Peyer's patch (tissue), 4 donors: ENCODE results near the gene GTSE1. TPM values are rescaled to one million over a fixed set of nuclear protein-coding genes. Genes with fewer than 3 reads are reported as not detected.

Experiments
- DNase-seq, 3 donors: peaks; one replicate each; pipeline ENCODE4 v3.0.0-alpha.2; 2017 to 2019
- H3K27ac ChIP-seq, 4 donors: fragments of 200-600 bp; sonication (generic); one replicate each; pipeline ENCODE4 v1.5.1; 2016 to 2019
- H3K27me3 ChIP-seq, 2 donors: fragments of 200-600 bp; sonication (generic); one replicate each; pipeline ENCODE4 v1.5.1; 2019
- H3K36me3 ChIP-seq, 3 donors: fragments of 200-600 bp; sonication (generic); one replicate each; pipeline ENCODE4 v1.5.1; 2016 to 2019
- H3K4me1 ChIP-seq, 4 donors: fragments of 200-600 bp; sonication (generic); one replicate each; pipeline ENCODE4 v1.5.1; 2016 to 2019
- H3K4me3 ChIP-seq, 4 donors: fragments of 200-600 bp; sonication (generic); 1 replicate in 3 of 4; 2 replicates in 1 of 4; pipeline ENCODE4 v1.5.1; 2016 to 2019; ENCODE audit warnings: mild to moderate bottlenecking in 1 of 4
- H3K9me3 ChIP-seq, 4 donors: fragments of 200-600 bp; sonication (generic); one replicate each; pipeline ENCODE4 v1.5.1; 2016 to 2019; ENCODE audit warnings: mild to moderate bottlenecking in 1 of 4
- CTCF ChIP-seq, 6 experiments: fragments of 450-650 bp in 4 of 6; fragments of 200-600 bp in 2 of 6; sonication (generic) in 1 of 6; IDR thresholded peaks; one replicate each; pipeline ENCODE4 v1.5.1; 2017 to 2019; ENCODE audit warnings: antibody characterized with exemption in 6 of 6, mild to moderate bottlenecking in 3 of 6, moderate library complexity in 1 of 6
- POLR2A ChIP-seq, 2 donors: fragments of 450-650 bp; IDR thresholded peaks; one replicate each; pipeline ENCODE4 v1.5.1; 2017; ENCODE audit warnings: antibody characterized with exemption in 2 of 2, mild to moderate bottlenecking in 2 of 2, moderate library complexity in 2 of 2
- total RNA-seq, 4 donors: library from RNA; depleted of rRNA; stranded (reverse); fragments of >200 nt; gene quantifications; one replicate each; pipeline ENCODE4 v1.1.0, GENCODE V29; 2016

The GTSE1 gene
- total RNA-seq, 4 donors from 2014 or later = 2.3 to 14.9 (median 5.9) TPM

GRCh38 chr22:46359362-46359761 is 62.7 kb downstream of the GTSE1 start:
- TF ChIP-seq CTCF (IDR thresholded peaks at IDR 0.05) (no peak), POLR2A (IDR thresholded peaks at IDR 0.05) (no peak)
- Histone ChIP-seq H3K4me3 (no peak overlapping the region), H3K27me3 (no peaks in the 10 kb centered on the region), H3K9me3 (no peaks in the 10 kb centered on the region), H3K27ac (no peak overlapping the region), H3K4me1 (no peaks in the 10 kb centered on the region), H3K36me3 (peaks cover 0 to 27% (median 0%) of the 10 kb centered on the region in 3 donors)
- DNase-seq = no peak

- Histone ChIP-seq H3K27me3 (no peaks in the 10 kb centered on the region), H3K36me3 (peaks cover 0 to 20% (median 0%) of the 10 kb centered on the region in 3 donors), H3K4me1 (no peaks in the 10 kb centered on the region), H3K27ac (no peak overlapping the region), H3K4me3 (no peak overlapping the region), H3K9me3 (no peaks in the 10 kb centered on the region)
- TF ChIP-seq CTCF (IDR thresholded peaks at IDR 0.05) (no peak), POLR2A (IDR thresholded peaks at IDR 0.05) (no peak)
- no peak for DNase-seq
Measured at GRCh38 chr22:46360097-46360496, 63.4 kb downstream of the GTSE1 start.

- H3K4me1 ChIP-seq = no peaks in the 10 kb centered on the region
- TF ChIP-seq POLR2A (IDR thresholded peaks at IDR 0.05) = no peak
- no peak for TF ChIP-seq CTCF (IDR thresholded peaks at IDR 0.05)
- H3K27me3 ChIP-seq = no peaks in the 10 kb centered on the region
- H3K4me3 ChIP-seq = no peak overlapping the region
- no peak overlapping the region for H3K27ac ChIP-seq
- no peaks in the 10 kb centered on the region for H3K9me3 ChIP-seq
- no peak for DNase-seq
- H3K36me3 ChIP-seq = peaks cover 0 to 15% (median 0%) of the 10 kb centered on the region in 3 donors
Measured at GRCh38 chr22:46360891-46361290, 64.2 kb downstream of the GTSE1 start.

- Histone ChIP-seq H3K4me3 (no peak overlapping the region), H3K27me3 (no peaks in the 10 kb centered on the region), H3K9me3 (no peaks in the 10 kb centered on the region), H3K4me1 (no peaks in the 10 kb centered on the region), H3K36me3 (peaks cover 0 to 6% (median 0%) of the 10 kb centered on the region in 3 donors), H3K27ac (no peak overlapping the region)
- DNase-seq = no peak
- TF ChIP-seq POLR2A (IDR thresholded peaks at IDR 0.05) (no peak), CTCF (IDR thresholded peaks at IDR 0.05) (no peak)
Measured at GRCh38 chr22:46361826-46362202, 65.1 kb downstream of the GTSE1 start.

- no peaks in the 10 kb centered on the region for H3K9me3 ChIP-seq
- H3K27me3 ChIP-seq = no peaks in the 10 kb centered on the region
- H3K27ac ChIP-seq = no peak overlapping the region
- TF ChIP-seq CTCF (IDR thresholded peaks at IDR 0.05) = no peak
- no peak for TF ChIP-seq POLR2A (IDR thresholded peaks at IDR 0.05)
- H3K4me1 ChIP-seq = peaks cover 0 to 2% (median under 1%) of the 10 kb centered on the region in 4 donors
- H3K36me3 ChIP-seq = peaks cover 0 to under 1% (median 0%) of the 10 kb centered on the region in 3 donors
- peak; percentile 31 to 69 (median 50) for DNase-seq
- no peak overlapping the region for H3K4me3 ChIP-seq
Measured at GRCh38 chr22:46362203-46362933, 65.7 kb downstream of the GTSE1 start.
